WTC11 (cell line): Measurements from ENCODE around the gene BPTF. TPM values are rescaled to one million over a fixed set of nuclear protein-coding genes. Genes with fewer than 3 reads are reported as not detected.
"Not testable (repeated sequence)": the region's sequence is repeated elsewhere in the genome, so short reads cannot be mapped to it uniquely, and the experiment has no call there.

Experiments used
- ATAC-seq: fragments of 200-7000 bp; cut with Tn5 transposase; 2 replicates; pipeline ENCODE4 v1.10.0; 2021; ENCODE audit warnings: mild to moderate bottlenecking, moderate library complexity
- CTCF ChIA-PET: fragments of 300-600 bp; sonication (Branson Sonifier 250); formaldehyde crosslinking; loops from one replicate; lab custom pipeline; 2021; ENCODE audit warnings: antibody characterized with exemption; lab: Charles Lee
- POLR2A ChIA-PET: fragments of 350-600 bp; sonication (Branson Sonifier 250); formaldehyde crosslinking; loops from one replicate; lab custom pipeline; 2021; ENCODE audit warnings: antibody characterized with exemption; lab: Charles Lee
- DNase-seq: peaks from one replicate; pipeline ENCODE4 v3.0.0; 2021; ENCODE audit warnings: low spot score
- H3K27ac Mint-ChIP-seq: 2 replicates; pipeline ENCODE4 v1.8.0; 2021; ENCODE audit warnings: mixed read lengths
- H3K27me3 Mint-ChIP-seq: 2 replicates; pipeline ENCODE4 v1.8.0; 2021; ENCODE audit warnings: low read depth, mild to moderate bottlenecking, moderate library complexity, mixed read lengths
- H3K36me3 Mint-ChIP-seq: 2 replicates; pipeline ENCODE4 v1.8.0; 2021; ENCODE audit warnings: mixed read lengths
- H3K4me1 Mint-ChIP-seq: 2 replicates; pipeline ENCODE4 v1.8.0; 2022; ENCODE audit warnings: mixed read lengths
- H3K4me3 Mint-ChIP-seq: 2 replicates; pipeline ENCODE4 v1.8.0; 2021; ENCODE audit warnings: mild to moderate bottlenecking, moderate library complexity, mixed read lengths
- H3K9me3 Mint-ChIP-seq: 2 replicates; pipeline ENCODE4 v1.8.0; 2021; ENCODE audit warnings: mixed read lengths
- ARID4B ChIP-seq: sonication (generic); formaldehyde crosslinking; IDR thresholded peaks from 2 replicates; pipeline ENCODE4 v1.8.0; 2023; ENCODE audit warnings: missing genetic modification reagents, mild to moderate bottlenecking, borderline replicate concordance
- MAX ChIP-seq: sonication (generic); formaldehyde crosslinking; IDR thresholded peaks from 2 replicates; pipeline ENCODE4 v1.8.0; 2022; ENCODE audit warnings: mild to moderate bottlenecking, missing genetic modification reagents
- MYBL2 ChIP-seq: sonication (generic); formaldehyde crosslinking; IDR thresholded peaks from 2 replicates; pipeline ENCODE4 v1.8.1; 2023; ENCODE audit warnings: mild to moderate bottlenecking, moderate library complexity, missing genetic modification reagents
- NFYB ChIP-seq: sonication (generic); formaldehyde crosslinking; conservative IDR thresholded peaks from 2 replicates; pipeline ENCODE4 v1.8.0; 2022; ENCODE audit warnings: low read depth, missing genetic modification reagents
- SP1 ChIP-seq: sonication (generic); formaldehyde crosslinking; conservative IDR thresholded peaks from 2 replicates; pipeline ENCODE4 v1.8.1; 2022; ENCODE audit warnings: missing genetic modification reagents
- ZBTB21 ChIP-seq: sonication (generic); formaldehyde crosslinking; IDR thresholded peaks from 2 replicates; pipeline ENCODE4 v1.8.1; 2023; ENCODE audit warnings: mild to moderate bottlenecking, missing genetic modification reagents, borderline replicate concordance
- ZNF317 ChIP-seq: sonication (generic); formaldehyde crosslinking; IDR thresholded peaks from 2 replicates; pipeline ENCODE4 v1.8.1; 2023; ENCODE audit warnings: low read depth, mild to moderate bottlenecking, moderate library complexity, missing genetic modification reagents, borderline replicate concordance
- ZSCAN18 ChIP-seq: fragments of 250-450 bp; sonication (Bioruptor Pico); IDR thresholded peaks from 2 replicates; pipeline ENCODE4 v2.1.2; 2022; ENCODE audit warnings: mild to moderate bottlenecking, moderate library complexity
- total RNA-seq: library from RNA; stranded (reverse); gene quantifications from 3 replicates; pipeline ENCODE4 v1.2.3, GENCODE V29; 2021
- TF ChIP-seq, protein P1 (sequence below): sonication (generic); formaldehyde crosslinking; IDR thresholded peaks from 2 replicates; pipeline ENCODE4 v1.8.1; 2023; ENCODE audit warnings: mild to moderate bottlenecking, missing genetic modification reagents, borderline replicate concordance

The BPTF gene
- total RNA-seq, 1 experiment from 2014 or later, result 178 TPM

DNA sequence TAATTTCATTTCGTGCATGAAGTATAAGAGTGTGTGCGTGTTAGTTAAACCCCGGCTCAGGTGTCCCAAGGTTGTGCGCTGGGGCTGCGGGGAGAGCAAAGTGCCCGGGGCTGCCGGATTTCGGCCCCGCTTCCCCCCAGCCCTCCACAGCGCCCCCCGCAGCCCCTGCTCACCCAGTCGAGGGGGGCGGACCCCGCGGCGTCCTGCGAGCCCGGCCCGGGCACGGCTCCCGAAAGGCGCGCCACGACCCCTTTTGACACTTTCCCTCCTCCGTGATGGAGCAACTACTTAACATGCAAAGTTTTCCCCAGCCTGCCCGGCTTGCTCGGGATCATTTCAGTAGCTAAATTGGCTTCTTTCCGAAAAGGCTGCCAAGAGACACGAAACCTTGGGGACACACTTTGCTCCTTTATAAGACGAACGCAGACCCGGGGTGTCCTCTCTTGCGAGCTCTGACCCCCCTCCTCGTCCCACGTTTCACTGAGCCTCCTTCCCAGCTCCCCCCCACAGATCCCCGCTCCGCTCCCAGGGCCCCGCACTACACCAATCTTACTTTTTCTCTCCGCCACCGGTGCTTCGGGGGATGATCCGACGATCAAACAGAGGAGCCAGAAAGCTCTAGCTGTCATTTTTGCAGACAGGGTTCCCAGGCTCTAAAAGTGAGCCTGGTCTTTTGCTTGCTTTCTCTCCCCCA, 170.4 kb downstream of the BPTF start:
- TF ChIP-seq NFYB (CRISPR knock-in tag) (no peak), ZSCAN18 (CRISPR knock-in tag) (no peak), SP1 (peak; percentile 32; the same call in 1 of the 2 replicates), MYBL2 (CRISPR knock-in tag) (0 out of 2 replicates have a peak, but pooled peaks have one; percentile 44), ZBTB21 (CRISPR knock-in tag) (no peak), ARID4B (CRISPR knock-in tag) (no peak), ZNF317 (CRISPR knock-in tag) (no peak)
- TF ChIP-seq, protein P1, sequence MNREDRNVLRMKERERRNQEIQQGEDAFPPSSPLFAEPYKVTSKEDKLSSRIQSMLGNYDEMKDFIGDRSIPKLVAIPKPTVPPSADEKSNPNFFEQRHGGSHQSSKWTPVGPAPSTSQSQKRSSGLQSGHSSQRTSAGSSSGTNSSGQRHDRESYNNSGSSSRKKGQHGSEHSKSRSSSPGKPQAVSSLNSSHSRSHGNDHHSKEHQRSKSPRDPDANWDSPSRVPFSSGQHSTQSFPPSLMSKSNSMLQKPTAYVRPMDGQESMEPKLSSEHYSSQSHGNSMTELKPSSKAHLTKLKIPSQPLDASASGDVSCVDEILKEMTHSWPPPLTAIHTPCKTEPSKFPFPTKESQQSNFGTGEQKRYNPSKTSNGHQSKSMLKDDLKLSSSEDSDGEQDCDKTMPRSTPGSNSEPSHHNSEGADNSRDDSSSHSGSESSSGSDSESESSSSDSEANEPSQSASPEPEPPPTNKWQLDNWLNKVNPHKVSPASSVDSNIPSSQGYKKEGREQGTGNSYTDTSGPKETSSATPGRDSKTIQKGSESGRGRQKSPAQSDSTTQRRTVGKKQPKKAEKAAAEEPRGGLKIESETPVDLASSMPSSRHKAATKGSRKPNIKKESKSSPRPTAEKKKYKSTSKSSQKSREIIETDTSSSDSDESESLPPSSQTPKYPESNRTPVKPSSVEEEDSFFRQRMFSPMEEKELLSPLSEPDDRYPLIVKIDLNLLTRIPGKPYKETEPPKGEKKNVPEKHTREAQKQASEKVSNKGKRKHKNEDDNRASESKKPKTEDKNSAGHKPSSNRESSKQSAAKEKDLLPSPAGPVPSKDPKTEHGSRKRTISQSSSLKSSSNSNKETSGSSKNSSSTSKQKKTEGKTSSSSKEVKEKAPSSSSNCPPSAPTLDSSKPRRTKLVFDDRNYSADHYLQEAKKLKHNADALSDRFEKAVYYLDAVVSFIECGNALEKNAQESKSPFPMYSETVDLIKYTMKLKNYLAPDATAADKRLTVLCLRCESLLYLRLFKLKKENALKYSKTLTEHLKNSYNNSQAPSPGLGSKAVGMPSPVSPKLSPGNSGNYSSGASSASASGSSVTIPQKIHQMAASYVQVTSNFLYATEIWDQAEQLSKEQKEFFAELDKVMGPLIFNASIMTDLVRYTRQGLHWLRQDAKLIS (CRISPR knock-in tag), result no peak
- ATAC-seq, result peak; percentile 3

GRCh38 chr17:67996301-67997171, 171.2 kb downstream of the BPTF start, which contains the start of gene C17orf58:
Gene C17orf58 (minus strand): TSS chr17:67996469. CDS start chr17:67996198, 271 bp downstream.
- CTCF ChIA-PET, result interaction anchor here (0.8 to 2.4 kb wide), 4 partner anchors 13 to 24 kb away, joined by 3 to 7 read pairs (median 4); no protein-coding TSS in a partner anchor

More for the DNA sequence above, 170.4 kb downstream of the BPTF start:
- Mint-ChIP-seq H3K9me3 (no peaks in the 10 kb centered on the region), H3K4me1 (peaks cover 24% of the 10 kb centered on the region), H3K4me3 (peak overlapping the region; percentile 80), H3K36me3 (0 out of 2 replicates have a peak, but pooled peaks cover 3% of the 10 kb centered on the region), H3K27ac (no peak overlapping the region), H3K27me3 (peaks cover 27% of the 10 kb centered on the region)
- DNase-seq, result peak; percentile 57
- POLR2A ChIA-PET, result interaction anchor here (1.1 kb wide), 1 partner anchor 30 kb away, joined by 3 read pairs; no protein-coding TSS in a partner anchor
- CTCF ChIA-PET, result interaction anchor here (0.8 to 2.4 kb wide), 4 partner anchors 13 to 24 kb away, joined by 3 to 7 read pairs (median 4); no protein-coding TSS in a partner anchor

More at GRCh38 chr17:67996301-67997171, 171.2 kb downstream of the BPTF start, which contains the start of gene C17orf58:
- ATAC-seq (peak; percentile 7), DNase-seq (peak; percentile 23)
- H3K27ac Mint-ChIP-seq, H3K9me3 Mint-ChIP-seq, H3K36me3 Mint-ChIP-seq: not testable (repeated sequence)
- POLR2A ChIA-PET, result interaction anchor here (0.6 to 1.1 kb wide), 2 partner anchors 15 to 31 kb away, joined by 3 read pairs; no protein-coding TSS in a partner anchor
- Mint-ChIP-seq H3K27me3 (peaks cover 27% of the 10 kb centered on the region), H3K4me3 (peak within 1 kb of the TSS; percentile 80), H3K4me1 (peaks cover 24% of the 10 kb centered on the region)
- TF ChIP-seq MAX (CRISPR knock-in tag), result peak; percentile 42; the same call in 1 of the 2 replicates
